Endodermal cell (in vitro differentiated cells): ENCODE measurements around the gene RNF38. TPM values are rescaled to one million over a fixed set of nuclear protein-coding genes. Genes with fewer than 3 reads are reported as not detected.
"Not testable (repeated sequence)": the region's sequence is repeated elsewhere in the genome, so short reads cannot be mapped to it uniquely, and the experiment has no call there.

Source experiments
- DNase-seq: peaks from one replicate; pipeline ENCODE4 v3.0.0-alpha.2; 2017
- H3K27ac ChIP-seq: 2 replicates; pipeline ENCODE4 v1.5.1; 2013; ENCODE audit warnings: mild to moderate bottlenecking, low read depth, low read length, moderate library complexity
- H3K27me3 ChIP-seq: 2 replicates; pipeline ENCODE4 v1.6.1; 2013; ENCODE audit warnings: mild to moderate bottlenecking, low read length, moderate library complexity; ENCODE audit not compliant: insufficient read depth, control insufficient read depth, poor library complexity, severe bottlenecking
- H3K36me3 ChIP-seq: 2 replicates; pipeline ENCODE4 v1.7.0; 2013; ENCODE audit warnings: mild to moderate bottlenecking, low read length, moderate library complexity; ENCODE audit not compliant: control insufficient read depth, insufficient read depth
- H3K4me1 ChIP-seq: one replicate; pipeline ENCODE4 v1.7.0; 2013; ENCODE audit warnings: low read length; ENCODE audit not compliant: control insufficient read depth, insufficient read depth
- H3K4me3 ChIP-seq: 2 replicates; pipeline ENCODE4 v1.5.1; 2013; ENCODE audit warnings: mild to moderate bottlenecking, low read length, moderate library complexity
- H3K9ac ChIP-seq: 2 replicates; pipeline ENCODE4 v1.6.1; 2013; ENCODE audit warnings: mild to moderate bottlenecking, low read length, moderate library complexity; ENCODE audit not compliant: poor library complexity, severe bottlenecking; ENCODE audit errors: extremely low read depth
- H3K9me3 ChIP-seq: 2 replicates; pipeline ENCODE4 v1.6.1; 2013; ENCODE audit warnings: mild to moderate bottlenecking, low read length, moderate library complexity; ENCODE audit not compliant: control insufficient read depth
- H3K27ac Mint-ChIP-seq: 2 replicates; pipeline ENCODE4 v1.8.0; 2020; ENCODE audit warnings: mixed read lengths
- H3K27me3 Mint-ChIP-seq: 2 replicates; pipeline ENCODE4 v1.8.0; 2021; ENCODE audit warnings: mild to moderate bottlenecking, mixed read lengths; ENCODE audit not compliant: insufficient read depth
- H3K36me3 Mint-ChIP-seq: 2 replicates; pipeline ENCODE4 v1.8.0; 2020; ENCODE audit warnings: low read depth, mixed read lengths
- H3K4me1 Mint-ChIP-seq: 2 replicates; pipeline ENCODE4 v1.8.0; 2020; ENCODE audit warnings: mixed read lengths
- H3K4me3 Mint-ChIP-seq: 2 replicates; pipeline ENCODE4 v1.8.0; 2020; ENCODE audit warnings: mild to moderate bottlenecking, moderate library complexity, mixed read lengths
- H3K9me3 Mint-ChIP-seq: 2 replicates; pipeline ENCODE4 v1.8.0; 2020; ENCODE audit warnings: mild to moderate bottlenecking, mixed read lengths
- WGBS, 2 experiments: methylation state at CpG; one replicate each; pipeline versions ENCODE4 v1.1.5 to v1.1.7; 2013; ENCODE audit warnings: missing lambda C conversion rate in 2 of 2, mixed read lengths in 1 of 2; ENCODE audit not compliant: insufficient coverage in 1 of 2, insufficient read length in 1 of 2; 5-methylcytosine and 5-hydroxymethylcytosine counted together
- total RNA-seq, 2 donors: library from RNA; stranded (reverse); fragmentation: NEBNext Ultra II Directional in 1 of 2; extraction: Animal tissue kit (Norgen Biotek cat#: 25700) in 1 of 2; gene quantifications; 2 replicates in 1 of 2; 3 replicates in 1 of 2; pipeline ENCODE4 v1.2.1, GENCODE V29; 2021
- TF ChIP-seq, protein P1 (sequence below): fragments of 200-600 bp; sonication (generic); conservative IDR thresholded peaks from 2 replicates; pipeline ENCODE4 v1.5.0; 2021; ENCODE audit warnings: antibody characterized with exemption, mild to moderate bottlenecking

The RNF38 gene
- total RNA-seq, 2 donors from 2014 or later, result 47.5 to 49.7 TPM

DNA sequence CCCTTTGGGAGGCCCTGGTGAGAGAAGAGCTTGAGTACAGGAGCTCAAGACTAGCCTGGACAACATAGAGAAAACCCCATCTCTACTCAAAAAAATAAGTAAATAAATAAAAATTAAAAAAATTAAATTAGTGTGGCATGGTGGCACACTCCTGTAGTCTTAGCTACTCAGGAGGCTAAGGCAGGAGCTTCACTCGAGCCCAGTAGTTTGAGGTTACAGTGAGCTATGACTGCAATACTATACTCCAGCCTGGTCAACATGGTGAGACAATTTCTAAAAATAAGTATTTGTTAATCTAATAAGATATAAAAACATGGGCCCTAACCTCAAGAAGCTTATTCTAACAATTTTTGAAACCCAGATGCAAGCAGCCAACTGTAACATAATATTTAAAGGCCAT is 7.6 kb downstream of the RNF38 start:
- H3K36me3 Mint-ChIP-seq, result peaks cover 19% of the 10 kb centered on the region

DNA sequence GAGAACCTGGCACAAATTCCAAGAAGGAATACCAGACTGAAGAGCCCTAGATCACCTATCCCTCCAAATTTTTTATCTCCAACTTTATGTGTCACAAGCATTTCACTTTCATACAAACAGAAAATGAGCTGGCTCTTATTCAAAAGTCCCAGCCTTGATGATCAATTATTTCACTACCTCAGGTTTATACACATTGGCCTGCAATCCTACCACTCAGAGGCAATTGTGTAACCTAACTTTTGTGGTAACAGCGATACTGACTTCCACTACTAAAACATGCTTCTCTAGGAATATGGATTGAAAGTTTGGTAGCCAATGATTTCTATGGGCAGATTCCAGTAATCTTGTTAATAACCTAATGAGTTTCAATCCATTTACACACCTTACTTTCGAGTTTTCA is 10.5 kb downstream of the RNF38 start:
- Mint-ChIP-seq H3K4me1 (peaks cover 30% of the 10 kb centered on the region), H3K27ac (peak overlapping the region; percentile 74), H3K4me3 (no peak overlapping the region), H3K27me3 (no peaks in the 10 kb centered on the region), H3K36me3 (peaks cover 26% of the 10 kb centered on the region), H3K9me3 (no peaks in the 10 kb centered on the region)
- no peak overlapping the region for H3K9ac ChIP-seq
- TF ChIP-seq, protein P1, sequence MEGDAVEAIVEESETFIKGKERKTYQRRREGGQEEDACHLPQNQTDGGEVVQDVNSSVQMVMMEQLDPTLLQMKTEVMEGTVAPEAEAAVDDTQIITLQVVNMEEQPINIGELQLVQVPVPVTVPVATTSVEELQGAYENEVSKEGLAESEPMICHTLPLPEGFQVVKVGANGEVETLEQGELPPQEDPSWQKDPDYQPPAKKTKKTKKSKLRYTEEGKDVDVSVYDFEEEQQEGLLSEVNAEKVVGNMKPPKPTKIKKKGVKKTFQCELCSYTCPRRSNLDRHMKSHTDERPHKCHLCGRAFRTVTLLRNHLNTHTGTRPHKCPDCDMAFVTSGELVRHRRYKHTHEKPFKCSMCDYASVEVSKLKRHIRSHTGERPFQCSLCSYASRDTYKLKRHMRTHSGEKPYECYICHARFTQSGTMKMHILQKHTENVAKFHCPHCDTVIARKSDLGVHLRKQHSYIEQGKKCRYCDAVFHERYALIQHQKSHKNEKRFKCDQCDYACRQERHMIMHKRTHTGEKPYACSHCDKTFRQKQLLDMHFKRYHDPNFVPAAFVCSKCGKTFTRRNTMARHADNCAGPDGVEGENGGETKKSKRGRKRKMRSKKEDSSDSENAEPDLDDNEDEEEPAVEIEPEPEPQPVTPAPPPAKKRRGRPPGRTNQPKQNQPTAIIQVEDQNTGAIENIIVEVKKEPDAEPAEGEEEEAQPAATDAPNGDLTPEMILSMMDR, result no peak
- no peaks in the 10 kb centered on the region for H3K9me3 ChIP-seq
- WGBS, 2 experiments, result 92 to 100% methylated on average over 1 to 2 of the region's 2 CpGs
- no peak overlapping the region for H3K4me3 ChIP-seq
- DNase-seq, result no peak
- H3K27me3 ChIP-seq, result no peaks in the 10 kb centered on the region
- H3K36me3 ChIP-seq, result peaks cover 58% of the 10 kb centered on the region
- H3K4me1 ChIP-seq, result no peaks in the 10 kb centered on the region
- no peak overlapping the region for H3K27ac ChIP-seq

More for the DNA sequence above, 7.6 kb downstream of the RNF38 start:
- DNase-seq, result no peak
- Histone ChIP-seq H3K4me1 (no peaks in the 10 kb centered on the region), H3K27me3 (no peaks in the 10 kb centered on the region), H3K9me3 (no peaks in the 10 kb centered on the region), H3K36me3 (peaks cover 54% of the 10 kb centered on the region), H3K9ac (no peak overlapping the region), H3K4me3 (no peak overlapping the region), H3K27ac (no peak overlapping the region)
- Mint-ChIP-seq H3K27me3 (no peaks in the 10 kb centered on the region), H3K4me1 (peaks cover 30% of the 10 kb centered on the region), H3K27ac (peak overlapping the region; percentile 70), H3K4me3 (no peak overlapping the region), H3K9me3 (no peaks in the 10 kb centered on the region)
- TF ChIP-seq, protein P1, result no peak
- WGBS, 2 experiments, result 94% methylated on average over 1 of the region's 1 CpG; no CpG with 5 or more reads in 1 of the 2 experiments

DNA sequence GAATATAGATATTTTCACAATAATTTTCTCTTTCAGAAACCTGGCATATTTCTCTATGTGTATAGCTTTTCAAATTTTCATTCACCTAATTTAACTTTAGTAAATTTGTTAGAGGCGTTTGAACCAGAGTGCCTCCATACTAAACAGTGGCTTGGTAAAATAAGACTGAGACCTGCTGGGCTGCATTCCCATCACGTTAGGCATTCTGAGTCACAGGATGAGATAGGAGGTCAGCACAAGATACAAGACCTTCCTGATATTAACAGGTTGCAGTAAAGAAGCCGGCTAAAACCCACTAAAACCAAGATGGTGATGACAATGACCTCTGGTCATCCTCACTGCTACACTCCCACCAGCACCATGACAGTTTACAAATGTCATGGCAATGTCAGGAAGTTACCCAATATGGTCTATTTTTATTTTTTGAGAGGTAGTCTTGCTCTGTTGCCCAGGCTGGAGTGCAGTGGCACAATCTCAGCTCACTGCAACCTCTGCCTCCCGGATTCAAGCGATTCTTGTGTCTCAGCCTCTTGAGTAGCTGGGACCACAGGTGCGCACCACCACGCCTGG is 13.6 kb downstream of the RNF38 start:
- WGBS, 2 experiments, result 90 to 95% methylated on average over 6 to 7 of the region's 7 CpGs
- H3K4me3 ChIP-seq, DNase-seq, H3K9me3 Mint-ChIP-seq, H3K27me3 Mint-ChIP-seq, H3K27me3 ChIP-seq, H3K4me3 Mint-ChIP-seq, H3K9me3 ChIP-seq, H3K4me1 ChIP-seq, H3K27ac ChIP-seq, H3K9ac ChIP-seq, H3K27ac Mint-ChIP-seq: not testable (repeated sequence)
- H3K4me1 Mint-ChIP-seq, result peaks cover 40% of the 10 kb centered on the region
- peaks cover 49% of the 10 kb centered on the region for H3K36me3 ChIP-seq
- H3K36me3 Mint-ChIP-seq, result peaks cover 20% of the 10 kb centered on the region

DNA sequence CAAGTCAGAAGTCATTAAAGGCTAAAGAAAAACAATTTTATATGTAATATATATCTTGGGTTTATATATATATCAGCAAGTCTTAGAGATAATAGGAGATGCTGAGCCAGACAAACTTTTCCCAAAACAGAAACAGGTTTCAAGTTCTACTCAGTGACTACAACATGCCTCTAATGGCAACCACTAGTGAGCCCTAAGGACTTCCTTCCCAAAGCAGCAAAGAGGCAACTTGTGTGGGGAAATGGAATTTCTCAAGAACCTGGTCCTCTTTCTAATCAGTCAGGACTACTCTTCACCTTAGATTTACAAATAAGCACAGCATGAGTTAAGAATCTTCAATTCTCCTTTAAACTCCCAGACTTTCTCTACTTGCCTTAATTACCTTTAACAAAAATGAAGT is 17.6 kb downstream of the RNF38 start:
- TF ChIP-seq, protein P1, result no peak

More for the DNA sequence above, 17.6 kb downstream of the RNF38 start:
- no peaks in the 10 kb centered on the region for H3K27me3 Mint-ChIP-seq
- H3K36me3 ChIP-seq, result peaks cover 28% of the 10 kb centered on the region
- H3K9ac ChIP-seq, result no peak overlapping the region
- no peak for DNase-seq
- no peaks in the 10 kb centered on the region for H3K9me3 Mint-ChIP-seq
- peaks cover 14% of the 10 kb centered on the region for H3K36me3 Mint-ChIP-seq
- H3K27ac ChIP-seq, result no peak overlapping the region
- no peaks in the 10 kb centered on the region for H3K9me3 ChIP-seq
- H3K4me1 ChIP-seq, result peaks cover 7% of the 10 kb centered on the region
- H3K4me3 Mint-ChIP-seq, result no peak overlapping the region
- no peaks in the 10 kb centered on the region for H3K27me3 ChIP-seq
- peak overlapping the region; percentile 45 for H3K27ac Mint-ChIP-seq
- H3K4me1 Mint-ChIP-seq, result peaks cover 29% of the 10 kb centered on the region
- no peak overlapping the region for H3K4me3 ChIP-seq
